CD14-positive monocyte (primary cell): Measurements from ENCODE around the gene HOXD1. TPM values are rescaled to one million over a fixed set of nuclear protein-coding genes. Genes with fewer than 3 reads are reported as not detected.

Source experiments
- DNase-seq, 3 donors: peaks; one replicate each; pipeline ENCODE4 v3.0.0-alpha.2; 2011 to 2022
- H2AFZ ChIP-seq: 2 replicates; pipeline ENCODE4 v1.6.0; 2012; ENCODE audit warnings: mild to moderate bottlenecking, low read depth, low read length, inconsistent platforms; ENCODE audit not compliant: insufficient read depth, poor library complexity, severe bottlenecking
- H3K27ac ChIP-seq, 2 donors: 1 replicate in 1 of 2; 2 replicates in 1 of 2; pipeline ENCODE4 v1.5.1; 2012 to 2013; ENCODE audit warnings: low read length in 2 of 2, control low read depth in 1 of 2, inconsistent platforms in 1 of 2, low read depth in 1 of 2, mild to moderate bottlenecking in 1 of 2
- H3K27me3 ChIP-seq, 2 donors: one replicate each; pipeline versions ENCODE4 v1.6.0 to v1.6.1; 2011 to 2013; ENCODE audit warnings: low read length in 2 of 2; ENCODE audit not compliant: control insufficient read depth in 2 of 2, insufficient read depth in 2 of 2
- H3K36me3 ChIP-seq, 2 donors: replicated peaks in 1 of 2; 1 replicate in 1 of 2; 2 replicates in 1 of 2; pipeline versions ENCODE4 v1.5.1 to v1.6.1; 2012 to 2013; ENCODE audit warnings: low read length in 2 of 2, control low read depth in 1 of 2, inconsistent platforms in 1 of 2, mild to moderate bottlenecking in 1 of 2; ENCODE audit not compliant: insufficient read depth in 2 of 2, control insufficient read depth in 1 of 2
- H3K4me1 ChIP-seq, 2 donors: 1 replicate in 1 of 2; 2 replicates in 1 of 2; pipeline versions ENCODE4 v1.5.1 to v1.6.1; 2012 to 2013; ENCODE audit warnings: low read length in 2 of 2, control low read depth in 1 of 2, inconsistent platforms in 1 of 2, mild to moderate bottlenecking in 1 of 2, moderate library complexity in 1 of 2; ENCODE audit not compliant: insufficient read depth in 2 of 2, control insufficient read depth in 1 of 2
- H3K4me2 ChIP-seq: replicated peaks from 2 replicates; pipeline ENCODE3; 2012; ENCODE audit warnings: low read length, moderate library complexity, mild to moderate bottlenecking; ENCODE audit not compliant: poor library complexity, severe bottlenecking; ENCODE audit errors: extremely low read depth
- H3K4me3 ChIP-seq, 3 experiments: fragments of 200-600 bp in 1 of 3; sonication (generic) in 1 of 3; replicated peaks in 1 of 3; 1 replicate in 2 of 3; 2 replicates in 1 of 3; pipeline ENCODE4 v1.5.1; 2011 to 2013; ENCODE audit warnings: low read length in 3 of 3, mild to moderate bottlenecking in 3 of 3, control low read depth in 2 of 3, low read depth in 2 of 3, inconsistent platforms in 1 of 3, moderate library complexity in 1 of 3
- H3K79me2 ChIP-seq: 2 replicates; pipeline ENCODE4 v1.6.0; 2012; ENCODE audit warnings: mild to moderate bottlenecking, control low read depth, inconsistent platforms, low read length, moderate library complexity; ENCODE audit not compliant: insufficient read depth
- H3K9ac ChIP-seq: 2 replicates; pipeline ENCODE4 v1.6.0; 2017; ENCODE audit warnings: low read length, mild to moderate bottlenecking; ENCODE audit not compliant: insufficient read depth, poor library complexity, severe bottlenecking
- H3K9me3 ChIP-seq, 2 donors: replicated peaks in 1 of 2; 1 replicate in 1 of 2; 2 replicates in 1 of 2; pipeline versions ENCODE4 v1.5.1 to v1.6.1; 2012 to 2013; ENCODE audit warnings: low read length in 2 of 2, control low read depth in 1 of 2; ENCODE audit not compliant: control insufficient read depth in 1 of 2, insufficient read depth in 1 of 2
- H4K20me1 ChIP-seq: 2 replicates; pipeline ENCODE4 v1.6.0; 2012; ENCODE audit warnings: mild to moderate bottlenecking, low read length, control low read depth, moderate library complexity; ENCODE audit not compliant: insufficient read depth
- H3K27ac Mint-ChIP-seq, 7 donors: one replicate each; pipeline ENCODE4 v1.8.0; 2020; ENCODE audit warnings: mild to moderate bottlenecking in 7 of 7, mixed read lengths in 7 of 7, moderate library complexity in 6 of 7, inconsistent platforms in 2 of 7
- H3K27me3 Mint-ChIP-seq, 3 donors: one replicate each; pipeline ENCODE4 v1.8.0; 2021 to 2022; ENCODE audit warnings: low read depth in 3 of 3, mild to moderate bottlenecking in 3 of 3, mixed read lengths in 3 of 3, moderate library complexity in 3 of 3, inconsistent platforms in 1 of 3
- H3K36me3 Mint-ChIP-seq, 2 donors: one replicate each; pipeline ENCODE4 v1.8.0; 2020; ENCODE audit warnings: mixed read lengths in 2 of 2, inconsistent platforms in 1 of 2, mild to moderate bottlenecking in 1 of 2
- H3K4me1 Mint-ChIP-seq: one replicate; pipeline ENCODE4 v1.8.0; 2020; ENCODE audit warnings: mild to moderate bottlenecking, mixed read lengths
- H3K4me3 Mint-ChIP-seq, 2 donors: one replicate each; pipeline ENCODE4 v1.8.0; 2020; ENCODE audit warnings: mild to moderate bottlenecking in 2 of 2, mixed read lengths in 2 of 2, moderate library complexity in 1 of 2
- H3K9me3 Mint-ChIP-seq, 7 donors: one replicate each; pipeline ENCODE4 v1.8.0; 2020 to 2022; ENCODE audit warnings: mixed read lengths in 7 of 7, mild to moderate bottlenecking in 6 of 7, moderate library complexity in 6 of 7, inconsistent platforms in 2 of 7
- CTCF ChIP-seq: fragments of 200-600 bp; IDR thresholded peaks from one replicate; pipeline ENCODE4 v1.8.0; 2022; ENCODE audit warnings: antibody characterized with exemption, mild to moderate bottlenecking
- WGBS: methylation state at CpG from one replicate; pipeline ENCODE4 v1.1.5; 2013; ENCODE audit warnings: missing lambda C conversion rate; ENCODE audit not compliant: insufficient coverage; 5-methylcytosine and 5-hydroxymethylcytosine counted together
- intact Hi-C, 2 donors: fragments of 100-400 bp; cut with micrococcal nuclease; formaldehyde crosslinking; loops; one replicate each; pipeline versions ENCODE4 v1.15.0 to v1.15.1; 2023
- polyA plus RNA-seq, 3 donors: library from polyadenylated mRNA; depleted of rRNA in 1 of 3; unstranded in 2 of 3; stranded (reverse) in 1 of 3; fragments of 300-500 nt in 2 of 3; fragments of >200 nt in 1 of 3; fragmentation: Illumina TruSeq in 2 of 3; gene quantifications; 1 replicate in 2 of 3; 2 replicates in 1 of 3; pipeline ENCODE4 v1.2.3, GENCODE V29; 2012 to 2021

The HOXD1 gene
- polyA plus RNA-seq, 3 donors: not detected

GRCh38 chr2:176160251-176160985, 28.1 kb upstream of the HOXD1 start:
- peak overlapping the region in 1 of 2 donors; percentile 84 for H3K4me3 Mint-ChIP-seq
- no peak for TF ChIP-seq CTCF
- H3K9me3 Mint-ChIP-seq: peaks cover 0 to 50% (median 29%) of the 10 kb centered on the region in 7 donors
- no peak overlapping the region for H3K9ac ChIP-seq
- H3K9me3 ChIP-seq: peaks cover 4 to 48% of the 10 kb centered on the region in 2 donors
- no peak overlapping the region for H3K4me3 ChIP-seq
- H3K4me1 Mint-ChIP-seq: peaks cover 9% of the 10 kb centered on the region
- no peak overlapping the region for H3K27ac ChIP-seq
- WGBS: 9% methylated on average over 48 of the region's 50 CpGs
- intact Hi-C loops: no loop called here
- peaks cover 85 to 100% of the 10 kb centered on the region in 2 donors for H3K27me3 ChIP-seq
- no peak overlapping the region for H3K27ac Mint-ChIP-seq
- no peaks in the 10 kb centered on the region for H3K36me3 ChIP-seq
- no peaks in the 10 kb centered on the region for H3K4me1 ChIP-seq
- no peaks in the 10 kb centered on the region for H3K79me2 ChIP-seq
- DNase-seq: no peak
- H3K27me3 Mint-ChIP-seq: peaks cover 95 to 100% (median 98%) of the 10 kb centered on the region in 3 donors
- no peak overlapping the region for H2AFZ ChIP-seq
- H3K4me2 ChIP-seq: no peak overlapping the region
- no peaks in the 10 kb centered on the region for H4K20me1 ChIP-seq
- H3K36me3 Mint-ChIP-seq: peaks cover 0 to 10% of the 10 kb centered on the region in 2 donors

- no peaks in the 10 kb centered on the region for H4K20me1 ChIP-seq
- no peaks in the 10 kb centered on the region for H3K79me2 ChIP-seq
- peaks cover 4 to 55% of the 10 kb centered on the region in 2 donors for H3K9me3 ChIP-seq
- H3K4me3 ChIP-seq: no peak overlapping the region
- Mint-ChIP-seq H3K27ac (no peak overlapping the region), H3K36me3 (peaks cover 0 to 10% of the 10 kb centered on the region in 2 donors), H3K4me1 (peaks cover 9% of the 10 kb centered on the region), H3K4me3 (peak overlapping the region in 1 of 2 donors; percentile 84), H3K9me3 (peaks cover 0 to 58% (median 27%) of the 10 kb centered on the region in 7 donors), H3K27me3 (peaks cover 96 to 100% (median 99%) of the 10 kb centered on the region in 3 donors)
- no peak overlapping the region for H3K9ac ChIP-seq
- H3K4me1 ChIP-seq: no peaks in the 10 kb centered on the region
- 14% methylated on average over 11 of the region's 22 CpGs for WGBS
- intact Hi-C loops: no loop called here
- no peak overlapping the region for H2AFZ ChIP-seq
- H3K4me2 ChIP-seq: no peak overlapping the region
- TF ChIP-seq CTCF: no peak
- H3K36me3 ChIP-seq: no peaks in the 10 kb centered on the region
- no peak overlapping the region for H3K27ac ChIP-seq
- DNase-seq: no peak
- peaks cover 85 to 100% of the 10 kb centered on the region in 2 donors for H3K27me3 ChIP-seq
These were observed 27.3 kb upstream of the HOXD1 start for GRCh38 chr2:176160986-176161824.
